Neural cell (in vitro differentiated cells): ENCODE data around the gene MTR. TPM values are rescaled to one million over a fixed set of nuclear protein-coding genes. Genes with fewer than 3 reads are reported as not detected.
A peak's percentile ranks its signal among the peaks of the same experiment; 100 is the strongest.

ENCODE experiments used
- H2AFZ ChIP-seq: fragments of 200-600, 300-800 bp; sonication (generic), shearing (Covaris generic); 2 replicates; pipeline ENCODE4 v1.6.0; 2014; ENCODE audit warnings: low read depth, mild to moderate bottlenecking, antibody characterized with exemption, low read length, moderate library complexity
- H3F3A ChIP-seq: fragments of 200-600 bp; shearing (Covaris generic); 2 replicates; pipeline ENCODE4 v1.6.1; 2016; ENCODE audit warnings: mild to moderate bottlenecking, moderate library complexity, mixed read lengths, antibody characterized with exemption, low read length; ENCODE audit not compliant: insufficient read depth, poor library complexity, severe bottlenecking
- H3K27ac ChIP-seq: fragments of 200-600, 300-800 bp; sonication (generic), shearing (Covaris generic); 2 replicates; pipeline ENCODE4 v1.5.1; 2014; ENCODE audit warnings: mild to moderate bottlenecking, low read length, moderate library complexity
- H3K27me3 ChIP-seq: fragments of 300-800, 200-600 bp; sonication (generic), shearing (Covaris generic); 2 replicates; pipeline ENCODE4 v1.6.0; 2014; ENCODE audit warnings: mild to moderate bottlenecking, low read depth, low read length, moderate library complexity; ENCODE audit not compliant: insufficient read depth
- H3K36me3 ChIP-seq: fragments of 300-800, 200-600 bp; sonication (generic), shearing (Covaris generic); 2 replicates; pipeline ENCODE4 v1.5.1; 2014; ENCODE audit warnings: mild to moderate bottlenecking, antibody characterized with exemption, low read length, moderate library complexity; ENCODE audit not compliant: insufficient read depth
- H3K4me2 ChIP-seq: fragments of 300-800, 200-600 bp; sonication (generic), shearing (Covaris generic); 2 replicates; pipeline ENCODE4 v1.6.0; 2014; ENCODE audit warnings: mild to moderate bottlenecking, low read length
- H3K4me3 ChIP-seq: fragments of 300-800, 200-600 bp; sonication (generic), shearing (Covaris generic); 2 replicates; pipeline ENCODE4 v1.5.1; 2014; ENCODE audit warnings: mild to moderate bottlenecking, low read length, moderate library complexity
- H3K79me2 ChIP-seq: fragments of 200-600 bp; shearing (Covaris generic); replicated peaks from 2 replicates; pipeline ENCODE4 v1.6.0; 2014; ENCODE audit warnings: mild to moderate bottlenecking, low read length, moderate library complexity; ENCODE audit not compliant: insufficient read depth
- H3K9ac ChIP-seq: fragments of 300-800, 200-600 bp; sonication (generic), shearing (Covaris generic); 2 replicates; pipeline ENCODE4 v1.6.1; 2016; ENCODE audit warnings: mild to moderate bottlenecking, low read length, mixed read lengths
- H3K9me2 ChIP-seq: fragments of 200-600 bp; shearing (Covaris generic); 2 replicates; pipeline ENCODE4 v1.6.1; 2016; ENCODE audit warnings: mild to moderate bottlenecking, low read length, mixed read lengths; ENCODE audit not compliant: insufficient read depth
- H3K9me3 ChIP-seq: fragments of 200-600, 300-800 bp; sonication (generic), shearing (Covaris generic); 2 replicates; pipeline ENCODE4 v1.6.1; 2016; ENCODE audit warnings: mild to moderate bottlenecking, mixed run types, low read length, moderate library complexity, mixed read lengths
- H4K20me1 ChIP-seq: fragments of 200-600 bp; shearing (Covaris generic); 2 replicates; pipeline ENCODE4 v1.6.1; 2016; ENCODE audit warnings: mild to moderate bottlenecking, mixed run types; ENCODE audit not compliant: insufficient read depth
- EP300 ChIP-seq: fragments of 450-650 bp; conservative IDR thresholded peaks from 2 replicates; pipeline ENCODE4 v1.6.1; 2014; ENCODE audit warnings: antibody characterized with exemption, mild to moderate bottlenecking, moderate library complexity; ENCODE audit not compliant: poor library complexity, severe bottlenecking
- EZH2 ChIP-seq: fragments of 200-600, 300-800 bp; shearing (Covaris generic), sonication (generic); IDR thresholded peaks from 2 replicates; pipeline ENCODE4 v1.6.1; 2014; ENCODE audit warnings: antibody characterized with exemption, low read length, borderline replicate concordance, mild to moderate bottlenecking; ENCODE audit not compliant: insufficient read depth, poor library complexity, severe bottlenecking
- MXI1 ChIP-seq: fragments of 450-650 bp; conservative IDR thresholded peaks from 2 replicates; pipeline ENCODE4 v1.6.1; 2014; ENCODE audit warnings: antibody characterized with exemption, mild to moderate bottlenecking; ENCODE audit not compliant: poor library complexity, severe bottlenecking
- POLR2AphosphoS5 ChIP-seq: IDR thresholded peaks from 2 replicates; pipeline ENCODE4 v1.6.1; 2012
- RAD21 ChIP-seq: fragments of 450-650 bp; conservative IDR thresholded peaks from 2 replicates; pipeline ENCODE4 v1.6.1; 2014; ENCODE audit warnings: antibody characterized with exemption, mild to moderate bottlenecking, moderate library complexity
- SMC3 ChIP-seq: fragments of 450-650 bp; conservative IDR thresholded peaks from 2 replicates; pipeline ENCODE4 v1.6.1; 2014; ENCODE audit warnings: antibody characterized with exemption, mild to moderate bottlenecking, moderate library complexity; ENCODE audit not compliant: poor library complexity
- TAF1 ChIP-seq: IDR thresholded peaks from 2 replicates; pipeline ENCODE4 v1.6.1; 2012; ENCODE audit warnings: low read depth
- polyA plus RNA-seq: library from polyadenylated mRNA; depleted of rRNA; stranded (reverse); fragments of >200 nt; gene quantifications from 2 replicates; pipeline ENCODE4 v1.2.3, GENCODE V29; 2014
- TF ChIP-seq, protein P1 (sequence below): IDR thresholded peaks from 2 replicates; pipeline ENCODE4 v1.6.1; 2012; ENCODE audit warnings: borderline replicate concordance
- TF ChIP-seq, protein P2 (sequence below): fragments of 450-650 bp; IDR thresholded peaks from 2 replicates; pipeline ENCODE4 v1.5.1; 2014; ENCODE audit warnings: antibody characterized with exemption, mild to moderate bottlenecking, moderate library complexity; ENCODE audit not compliant: poor library complexity, severe bottlenecking

MTR gene
- polyA plus RNA-seq, 1 donor from 2014 or later: 14.1 TPM

DNA sequence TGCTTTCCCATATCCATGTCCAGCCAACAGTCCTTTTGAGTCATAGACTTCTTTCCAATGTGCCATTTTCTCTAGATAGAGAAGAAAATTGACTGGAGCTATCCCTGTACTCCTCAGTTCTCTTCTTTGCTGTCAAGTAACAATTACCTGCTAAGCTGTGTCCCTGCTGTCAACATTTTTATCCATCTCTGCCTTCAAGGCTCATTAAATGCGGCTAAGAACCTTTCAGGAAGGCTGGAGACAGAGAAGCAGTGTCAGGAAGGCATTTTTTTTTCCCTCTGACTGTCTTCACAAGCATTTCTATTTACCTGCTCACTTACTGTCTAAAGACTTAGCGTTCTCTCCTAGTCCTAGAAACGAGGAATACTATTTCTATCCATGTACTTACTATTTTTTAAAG, 69.1 kb downstream of the MTR start:
- no peaks in the 10 kb centered on the region for H3K27me3 ChIP-seq
- H3K9ac ChIP-seq: no peak overlapping the region
- H3K79me2 ChIP-seq: no peaks in the 10 kb centered on the region
- TF ChIP-seq TAF1 (no peak), MXI1 (no peak), POLR2AphosphoS5 (peak; percentile 92), EP300 (peak; percentile 98)
- TF ChIP-seq, protein P1, sequence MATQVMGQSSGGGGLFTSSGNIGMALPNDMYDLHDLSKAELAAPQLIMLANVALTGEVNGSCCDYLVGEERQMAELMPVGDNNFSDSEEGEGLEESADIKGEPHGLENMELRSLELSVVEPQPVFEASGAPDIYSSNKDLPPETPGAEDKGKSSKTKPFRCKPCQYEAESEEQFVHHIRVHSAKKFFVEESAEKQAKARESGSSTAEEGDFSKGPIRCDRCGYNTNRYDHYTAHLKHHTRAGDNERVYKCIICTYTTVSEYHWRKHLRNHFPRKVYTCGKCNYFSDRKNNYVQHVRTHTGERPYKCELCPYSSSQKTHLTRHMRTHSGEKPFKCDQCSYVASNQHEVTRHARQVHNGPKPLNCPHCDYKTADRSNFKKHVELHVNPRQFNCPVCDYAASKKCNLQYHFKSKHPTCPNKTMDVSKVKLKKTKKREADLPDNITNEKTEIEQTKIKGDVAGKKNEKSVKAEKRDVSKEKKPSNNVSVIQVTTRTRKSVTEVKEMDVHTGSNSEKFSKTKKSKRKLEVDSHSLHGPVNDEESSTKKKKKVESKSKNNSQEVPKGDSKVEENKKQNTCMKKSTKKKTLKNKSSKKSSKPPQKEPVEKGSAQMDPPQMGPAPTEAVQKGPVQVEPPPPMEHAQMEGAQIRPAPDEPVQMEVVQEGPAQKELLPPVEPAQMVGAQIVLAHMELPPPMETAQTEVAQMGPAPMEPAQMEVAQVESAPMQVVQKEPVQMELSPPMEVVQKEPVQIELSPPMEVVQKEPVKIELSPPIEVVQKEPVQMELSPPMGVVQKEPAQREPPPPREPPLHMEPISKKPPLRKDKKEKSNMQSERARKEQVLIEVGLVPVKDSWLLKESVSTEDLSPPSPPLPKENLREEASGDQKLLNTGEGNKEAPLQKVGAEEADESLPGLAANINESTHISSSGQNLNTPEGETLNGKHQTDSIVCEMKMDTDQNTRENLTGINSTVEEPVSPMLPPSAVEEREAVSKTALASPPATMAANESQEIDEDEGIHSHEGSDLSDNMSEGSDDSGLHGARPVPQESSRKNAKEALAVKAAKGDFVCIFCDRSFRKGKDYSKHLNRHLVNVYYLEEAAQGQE: peak; percentile 95
- no peak overlapping the region for H2AFZ ChIP-seq
- no peaks in the 10 kb centered on the region for H3K9me3 ChIP-seq
- H4K20me1 ChIP-seq: no peaks in the 10 kb centered on the region
- no peaks in the 10 kb centered on the region for H3K36me3 ChIP-seq
- H3K9me2 ChIP-seq: no peaks in the 10 kb centered on the region
- peaks cover 7% of the 10 kb centered on the region for H3F3A ChIP-seq
- H3K27ac ChIP-seq: peak overlapping the region; percentile 81
- peak overlapping the region; percentile 12 for H3K4me2 ChIP-seq
- no peak overlapping the region for H3K4me3 ChIP-seq

- Histone ChIP-seq H3K9me3 (no peaks in the 10 kb centered on the region), H3K27me3 (no peaks in the 10 kb centered on the region), H2AFZ (no peak overlapping the region), H4K20me1 (no peaks in the 10 kb centered on the region), H3K9ac (no peak overlapping the region), H3K79me2 (no peaks in the 10 kb centered on the region), H3K4me2 (peak overlapping the region; percentile 14), H3K36me3 (no peaks in the 10 kb centered on the region), H3K27ac (peak overlapping the region; percentile 81), H3K4me3 (peak overlapping the region; percentile 35), H3K9me2 (no peaks in the 10 kb centered on the region), H3F3A (peaks cover 7% of the 10 kb centered on the region)
- no peak for TF ChIP-seq MXI1
- TF ChIP-seq, protein P2, sequence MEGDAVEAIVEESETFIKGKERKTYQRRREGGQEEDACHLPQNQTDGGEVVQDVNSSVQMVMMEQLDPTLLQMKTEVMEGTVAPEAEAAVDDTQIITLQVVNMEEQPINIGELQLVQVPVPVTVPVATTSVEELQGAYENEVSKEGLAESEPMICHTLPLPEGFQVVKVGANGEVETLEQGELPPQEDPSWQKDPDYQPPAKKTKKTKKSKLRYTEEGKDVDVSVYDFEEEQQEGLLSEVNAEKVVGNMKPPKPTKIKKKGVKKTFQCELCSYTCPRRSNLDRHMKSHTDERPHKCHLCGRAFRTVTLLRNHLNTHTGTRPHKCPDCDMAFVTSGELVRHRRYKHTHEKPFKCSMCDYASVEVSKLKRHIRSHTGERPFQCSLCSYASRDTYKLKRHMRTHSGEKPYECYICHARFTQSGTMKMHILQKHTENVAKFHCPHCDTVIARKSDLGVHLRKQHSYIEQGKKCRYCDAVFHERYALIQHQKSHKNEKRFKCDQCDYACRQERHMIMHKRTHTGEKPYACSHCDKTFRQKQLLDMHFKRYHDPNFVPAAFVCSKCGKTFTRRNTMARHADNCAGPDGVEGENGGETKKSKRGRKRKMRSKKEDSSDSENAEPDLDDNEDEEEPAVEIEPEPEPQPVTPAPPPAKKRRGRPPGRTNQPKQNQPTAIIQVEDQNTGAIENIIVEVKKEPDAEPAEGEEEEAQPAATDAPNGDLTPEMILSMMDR: no peak
- no peak for TF ChIP-seq RAD21
- peak; percentile 57 for TF ChIP-seq POLR2AphosphoS5
- no peak for TF ChIP-seq SMC3
- no peak for TF ChIP-seq TAF1
- no peak for TF ChIP-seq EZH2
- TF ChIP-seq, protein P1: peak; percentile 12
- TF ChIP-seq EP300: peak; percentile 49
These were observed 70.1 kb downstream of the MTR start for GRCh38 chr1:236864996-236865817.
